HG03066 (cell line): ENCODE results near the gene RALBP1.

Experiments
- ATAC-seq: cut with Tn5 transposase; IDR thresholded peaks from one replicate; pipeline ENCODE4 v1.9.1; 2021; ENCODE audit warnings: low read depth; ENCODE audit not compliant: unreplicated experiment

RALBP1 gene

DNA sequence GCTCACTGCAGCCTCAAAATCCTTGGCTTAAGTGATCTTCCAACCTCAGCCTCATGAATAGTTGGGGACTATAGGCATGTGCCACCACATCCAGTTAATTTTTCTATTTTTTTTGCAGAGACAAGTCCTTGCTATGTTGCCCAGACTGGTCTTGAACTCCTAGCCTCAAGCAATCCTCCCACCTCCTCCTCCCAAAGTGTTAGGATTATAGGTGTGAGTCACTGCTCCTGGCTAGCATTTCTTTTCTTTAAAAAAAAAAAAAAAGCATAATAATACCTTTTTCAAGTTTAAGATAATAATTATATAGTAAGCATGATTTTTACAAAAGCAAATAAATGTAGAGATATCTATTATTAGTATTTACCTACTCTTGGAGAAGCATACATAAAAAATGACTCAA is 103.0 kb downstream of the RALBP1 start:
- no peak for ATAC-seq

- no peak for ATAC-seq
Measured at GRCh38 chr18:9581667-9582066, 106.4 kb downstream of the RALBP1 start.

DNA sequence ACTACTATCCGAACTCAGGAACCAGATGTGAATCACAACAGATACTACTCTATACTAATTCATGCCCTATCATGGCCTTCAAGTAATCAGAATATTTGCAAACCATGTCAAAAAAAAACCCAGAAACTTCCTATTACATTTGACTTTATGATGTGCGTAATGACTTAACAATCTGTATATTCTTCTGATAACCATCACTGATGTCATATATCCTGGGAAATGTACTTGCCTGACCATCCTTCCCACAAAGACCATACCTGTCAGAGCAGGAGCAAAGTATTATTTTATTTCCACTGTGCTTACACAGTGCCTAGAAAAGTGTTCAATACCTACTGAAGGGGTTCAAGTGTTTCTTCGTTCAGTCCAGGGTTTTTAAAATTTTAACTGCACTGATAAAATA is 111.5 kb downstream of the RALBP1 start:
- ATAC-seq, result no peak
